GM21447 (cell line): Measurements from ENCODE around the gene LAMC3.

Source experiments
- ATAC-seq: cut with Tn5 transposase; IDR thresholded peaks from one replicate; pipeline ENCODE4 v1.9.1; 2021; ENCODE audit not compliant: unreplicated experiment

The LAMC3 gene

DNA sequence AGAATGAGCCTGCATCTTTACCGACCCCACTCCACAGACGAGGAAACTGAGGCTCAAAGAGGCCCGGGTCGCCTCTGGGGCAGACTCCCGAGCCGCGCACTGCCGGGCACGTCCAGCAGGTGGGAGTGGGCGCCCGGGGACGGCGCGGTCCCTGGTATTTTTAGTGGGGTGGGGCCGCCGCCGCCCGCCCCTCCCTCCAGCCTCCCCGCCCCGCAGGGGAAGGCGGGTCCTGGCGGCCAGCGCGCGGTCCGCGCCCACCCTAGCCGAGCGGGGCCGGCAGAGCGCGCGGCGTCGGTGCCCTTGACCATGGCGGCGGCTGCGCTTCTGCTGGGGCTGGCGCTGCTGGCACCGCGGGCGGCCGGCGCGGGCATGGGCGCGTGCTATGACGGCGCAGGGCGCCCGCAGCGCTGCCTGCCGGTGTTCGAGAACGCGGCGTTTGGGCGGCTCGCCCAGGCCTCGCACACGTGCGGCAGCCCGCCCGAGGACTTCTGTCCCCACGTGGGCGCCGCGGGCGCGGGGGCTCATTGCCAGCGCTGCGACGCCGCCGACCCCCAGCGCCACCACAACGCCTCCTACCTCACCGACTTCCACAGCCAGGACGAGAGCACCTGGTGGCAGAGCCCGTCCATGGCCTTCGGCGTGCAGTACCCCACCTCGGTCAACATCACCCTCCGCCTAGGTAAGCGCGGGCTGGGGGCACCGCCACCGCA is at the start of gene LAMC3:
Gene LAMC3 (plus strand): TSS at position 266 of the 710 bp plus-strand sequence. CDS start 41 bp downstream, at position 307.
- no peak for ATAC-seq

DNA sequence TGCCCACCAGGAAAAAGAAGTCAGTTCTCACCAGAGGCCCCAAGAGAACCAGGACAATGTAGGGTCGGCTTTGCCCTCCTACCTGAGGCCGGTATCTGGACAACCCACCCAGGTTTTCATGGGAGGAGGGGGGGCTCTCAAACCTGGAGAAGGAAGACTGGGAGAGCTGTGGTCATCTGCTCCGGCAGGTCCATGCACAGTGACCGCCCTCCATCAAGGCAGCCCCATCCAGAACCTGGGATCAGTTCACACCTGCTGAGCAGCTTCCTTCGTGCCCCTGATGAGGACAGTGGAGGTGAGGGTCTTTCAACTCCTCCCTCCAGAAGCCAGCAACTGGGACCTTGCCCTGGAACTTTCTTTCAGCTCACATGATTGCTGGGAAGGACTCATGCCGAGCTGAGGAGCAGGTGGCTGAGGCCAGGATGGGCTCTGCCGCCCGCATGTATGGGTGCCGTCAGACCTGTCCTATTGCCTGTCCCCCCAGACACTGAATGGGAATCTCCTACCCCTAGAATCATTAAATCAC is 49.1 kb upstream of the LAMC3 start:
- no peak for ATAC-seq

DNA sequence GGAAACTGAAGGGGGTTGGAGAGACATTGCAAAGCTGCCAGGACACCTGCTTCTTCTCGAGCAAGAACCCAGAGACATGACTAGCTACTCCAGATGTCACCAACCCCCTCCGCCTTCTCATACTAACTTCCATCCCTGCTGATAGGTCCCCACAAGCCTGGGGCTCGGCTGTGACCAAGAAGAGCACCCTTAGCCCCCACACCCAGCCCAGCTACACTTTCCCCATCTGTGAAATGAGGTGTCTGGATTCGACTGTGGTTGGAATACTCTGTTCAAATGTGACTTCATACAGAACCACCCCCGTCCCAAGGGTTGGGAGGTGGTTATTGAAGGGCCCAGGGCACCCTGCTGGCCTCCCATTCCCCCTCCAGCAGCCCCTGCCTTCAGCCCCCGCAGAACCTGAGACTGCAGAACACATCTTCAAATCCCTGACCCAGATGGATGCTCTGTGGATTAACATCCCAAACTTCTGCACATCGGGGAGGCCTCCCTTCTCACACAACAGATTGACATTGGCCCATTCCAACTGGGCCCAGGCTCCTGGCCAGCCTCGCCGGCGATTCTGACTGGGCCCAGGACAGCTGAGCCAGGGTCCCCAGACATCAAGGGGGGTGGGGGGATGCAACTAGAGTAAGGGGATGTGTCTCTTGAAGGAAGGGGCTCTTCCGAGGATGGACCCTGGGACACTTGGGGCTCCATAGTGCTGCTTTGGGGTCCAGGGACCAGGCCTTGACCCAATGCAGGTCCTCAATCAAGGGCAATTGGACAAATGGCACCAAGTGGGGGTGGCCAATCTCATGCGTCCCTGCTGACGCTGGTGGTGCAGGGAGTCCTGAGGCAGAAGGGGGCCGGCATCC is 48.2 kb upstream of the LAMC3 start:
- ATAC-seq, result no peak

DNA sequence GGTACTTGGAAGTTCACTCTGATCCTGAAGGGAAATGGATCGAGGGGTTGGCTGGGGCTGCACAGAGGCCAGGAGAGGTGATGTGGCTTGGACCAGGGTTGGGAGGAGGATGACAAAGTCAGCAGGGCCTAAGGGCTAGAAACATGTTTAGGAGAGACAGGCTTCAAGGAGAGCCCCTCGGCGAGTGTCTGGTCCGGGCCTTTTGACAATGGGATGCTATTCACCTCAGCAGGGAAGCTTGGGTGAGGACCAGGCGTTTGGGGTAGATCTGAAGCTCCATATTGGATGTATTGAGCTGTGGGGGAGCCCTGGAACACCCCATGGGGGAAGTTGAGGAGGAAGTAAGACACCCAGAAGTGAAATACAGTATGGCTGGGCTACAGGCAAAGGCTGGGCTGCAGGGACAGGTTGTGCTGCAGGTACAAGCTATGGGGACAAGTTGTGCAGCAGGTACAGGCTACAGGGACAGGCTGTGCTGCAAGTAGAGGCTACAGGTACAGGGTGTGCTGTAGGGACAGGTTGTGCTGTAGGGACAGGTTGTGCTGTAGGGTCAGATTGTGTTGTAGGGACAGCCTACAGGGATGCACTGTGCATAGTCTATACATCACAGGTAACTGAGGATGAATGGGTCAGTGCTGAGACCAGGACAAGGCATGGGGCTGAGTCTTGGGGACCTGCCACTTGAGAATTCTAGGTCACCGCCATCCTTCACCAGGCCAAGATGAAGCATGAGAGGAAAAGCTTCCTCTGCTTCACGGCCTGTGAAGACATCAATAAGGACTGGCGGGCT is 47.3 kb upstream of the LAMC3 start:
- ATAC-seq, result no peak

GRCh38 chr9:130962418-130963316 is 46.3 kb upstream of the LAMC3 start:
- no peak for ATAC-seq

- ATAC-seq, result no peak
Observed at GRCh38 chr9:130963337-130963908, 45.6 kb upstream of the LAMC3 start.

DNA sequence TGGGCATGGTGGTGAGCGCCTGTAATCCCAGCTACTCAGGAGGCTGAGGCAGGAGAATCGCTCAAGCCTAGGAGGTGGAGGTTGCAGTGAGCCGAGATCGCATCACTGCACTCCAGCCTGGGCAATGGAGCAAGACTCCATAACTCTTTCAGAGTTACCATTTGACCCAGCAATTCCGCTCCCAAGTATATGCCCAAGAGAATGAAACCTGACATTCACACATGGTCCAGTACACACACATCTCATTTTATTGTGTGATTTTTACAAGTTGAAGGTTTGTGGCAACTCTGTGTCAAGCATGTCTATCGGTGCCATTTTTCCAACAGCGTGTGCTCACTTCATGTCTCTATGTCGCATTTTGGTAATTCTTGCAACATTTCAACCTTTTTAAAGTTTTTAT is 45.1 kb upstream of the LAMC3 start:
- ATAC-seq, result no peak

- no peak for ATAC-seq
Observed at GRCh38 chr9:130965680-130966079, 43.3 kb upstream of the LAMC3 start.

DNA sequence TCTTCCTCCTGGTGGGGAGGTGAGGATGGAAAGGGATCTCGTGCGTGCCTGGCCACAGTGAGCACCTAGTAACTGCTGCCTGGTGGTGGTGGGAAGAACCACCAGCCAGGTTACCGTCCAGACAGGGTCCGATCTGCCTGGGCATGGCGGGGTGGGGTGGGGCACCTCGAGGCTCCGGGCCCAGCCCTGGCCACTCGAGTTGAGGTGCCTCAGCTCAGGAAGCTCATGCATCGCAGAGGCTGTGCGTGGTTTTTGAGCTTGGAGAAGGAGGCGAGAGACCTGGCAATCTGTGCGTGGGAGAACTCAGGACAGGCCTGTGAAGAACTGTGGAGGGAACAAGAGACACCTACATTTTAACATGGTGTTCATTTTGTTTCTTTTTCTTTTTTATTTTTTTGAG is 38.9 kb upstream of the LAMC3 start:
- no peak for ATAC-seq

DNA sequence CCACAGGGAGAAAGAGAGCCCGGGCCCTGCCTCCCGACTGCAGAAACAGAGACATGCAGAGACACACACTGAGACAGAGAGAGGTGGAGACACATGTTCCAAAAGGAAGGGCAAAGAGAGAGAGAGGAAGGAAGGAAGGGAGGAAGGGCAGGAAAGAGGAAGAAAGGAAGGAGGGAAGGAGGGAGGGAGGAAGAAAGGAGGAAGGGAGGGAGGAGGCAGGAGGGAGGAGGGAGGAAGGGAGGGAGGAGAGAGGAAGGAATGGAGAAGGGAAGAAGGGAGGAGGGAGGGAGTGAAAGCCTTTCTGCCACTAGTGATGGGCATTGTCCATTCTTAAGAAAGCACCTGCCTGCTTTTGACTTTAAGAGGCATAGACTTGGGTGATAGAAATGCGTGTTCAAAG is 38.1 kb upstream of the LAMC3 start:
- no peak for ATAC-seq

DNA sequence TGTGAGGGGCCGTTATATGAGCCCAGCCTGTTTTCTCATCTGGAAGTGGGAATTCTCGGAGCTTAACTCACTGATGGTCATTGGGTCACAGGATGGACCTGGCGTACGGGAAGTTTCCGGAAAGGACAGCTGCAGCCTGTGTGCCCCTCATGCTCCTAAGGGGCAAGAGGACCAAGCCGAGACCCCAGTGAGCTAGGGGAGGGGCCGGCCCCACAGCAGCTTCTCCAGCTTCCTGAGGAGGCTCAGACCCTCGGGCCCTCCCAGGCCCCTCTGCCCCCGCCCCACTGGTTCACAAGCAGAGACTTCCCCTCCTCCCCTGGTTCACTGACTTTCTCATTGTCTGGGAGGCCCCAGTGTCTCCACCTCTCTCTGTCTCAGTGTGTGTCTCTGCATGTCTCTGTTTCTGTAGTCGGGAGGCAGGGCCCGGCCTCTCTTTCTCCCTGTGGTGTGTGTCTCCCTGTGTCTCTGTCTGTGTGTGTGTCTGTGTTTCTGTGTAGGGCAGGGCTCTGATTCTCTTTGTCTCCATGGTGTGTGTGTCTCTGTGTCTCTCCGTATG is 37.6 kb upstream of the LAMC3 start:
- ATAC-seq, result no peak

GRCh38 chr9:130972277-130972956 is 36.6 kb upstream of the LAMC3 start:
- ATAC-seq, result no peak

DNA sequence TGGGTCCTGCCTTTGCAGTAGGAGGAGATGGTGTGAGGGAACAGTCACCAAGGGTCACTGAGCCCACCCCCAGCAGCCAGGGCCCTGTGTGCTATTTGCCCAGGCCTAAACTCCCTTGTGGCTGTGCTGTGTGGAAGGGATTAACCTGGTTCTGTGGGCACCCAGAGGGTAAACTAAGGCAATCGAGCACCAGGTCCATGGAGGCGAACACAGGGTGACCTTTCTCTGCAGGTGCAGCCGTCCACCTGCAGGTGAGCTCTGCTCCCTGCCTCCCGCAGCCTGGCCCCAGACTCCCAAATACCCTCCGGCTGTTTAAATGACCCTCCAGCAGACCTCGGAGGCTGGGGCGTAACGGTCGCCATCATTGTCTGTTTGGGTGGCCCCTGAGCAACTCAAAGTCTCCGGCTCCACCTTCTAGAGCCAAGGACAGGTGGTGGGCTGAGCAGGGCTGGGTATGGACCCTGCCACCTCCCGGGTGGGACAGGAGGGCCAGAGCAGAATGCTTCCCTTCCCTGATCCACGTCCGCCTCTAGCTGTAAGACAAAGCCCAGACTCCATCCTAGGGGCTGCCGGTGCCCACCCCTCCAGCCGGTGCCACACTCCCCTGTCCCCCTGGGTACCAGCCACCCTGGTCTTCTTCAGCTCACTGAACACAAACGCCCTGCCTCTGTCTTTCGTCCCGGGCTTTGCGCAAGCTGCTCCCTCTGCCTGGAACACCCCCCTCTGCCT is 35.9 kb upstream of the LAMC3 start:
- no peak for ATAC-seq

DNA sequence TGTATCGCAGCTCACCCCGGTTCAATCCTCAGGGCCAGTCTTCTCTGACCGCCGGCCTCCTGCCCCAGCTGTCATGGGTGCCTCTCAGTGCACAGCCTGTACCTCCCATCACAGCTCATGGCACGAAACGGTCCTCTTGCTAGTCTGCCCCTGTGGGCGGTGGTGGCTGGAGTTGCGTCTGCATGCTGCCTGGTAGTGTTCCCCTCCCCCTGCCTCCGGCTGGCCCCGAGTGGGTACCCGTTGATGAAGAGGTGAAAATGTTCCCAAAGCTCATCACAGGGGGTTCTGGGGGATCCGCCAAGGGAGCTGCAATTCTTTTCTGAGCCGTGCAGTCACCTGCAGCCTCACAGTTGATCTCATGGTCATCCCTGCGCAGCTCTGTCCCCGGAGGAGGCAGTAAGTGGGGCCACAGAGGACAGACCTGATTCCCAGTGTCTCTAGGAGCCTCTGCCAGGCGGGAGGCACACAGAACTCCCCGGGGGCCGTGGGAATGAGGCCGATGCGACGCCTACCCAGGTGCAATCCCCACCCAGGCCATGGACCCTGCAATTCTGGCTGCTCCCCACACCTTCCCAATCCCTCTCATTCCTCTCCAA is 35.2 kb upstream of the LAMC3 start:
- no peak for ATAC-seq

DNA sequence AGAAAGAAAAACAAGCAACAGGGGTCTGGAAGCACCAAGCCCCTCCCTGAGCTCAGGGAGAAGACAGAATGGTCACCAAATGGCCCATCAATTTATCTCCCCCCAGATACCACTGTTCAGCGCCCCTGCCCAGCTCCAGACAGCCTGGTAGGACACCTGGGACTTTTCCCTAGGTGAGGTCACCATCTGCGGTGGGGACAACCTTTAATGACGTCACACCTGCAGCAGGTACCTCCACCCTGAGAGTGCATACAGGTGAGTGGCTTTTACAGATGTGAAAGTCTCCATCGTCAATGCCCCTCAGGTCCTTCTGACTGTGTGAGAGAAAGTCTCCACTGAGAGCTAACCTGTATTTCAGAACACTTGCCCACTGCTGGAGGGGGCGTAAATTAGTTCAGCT is 34.3 kb upstream of the LAMC3 start:
- ATAC-seq, result no peak

- ATAC-seq, result no peak
Observed at GRCh38 chr9:130975156-130975555, 33.8 kb upstream of the LAMC3 start.

GRCh38 chr9:130975932-130976841 is 32.8 kb upstream of the LAMC3 start:
- ATAC-seq, result no peak
